ENCODE results near the gene AAMDC. TPM values are rescaled to one million over a fixed set of nuclear protein-coding genes. Genes with fewer than 3 reads are reported as not detected.
A peak's percentile ranks its signal among the peaks of the same experiment; 100 is the strongest.

The AAMDC gene
- total and polyA plus RNA-seq, 2 of the 13 experiments (the other 11 are each of a cell fraction or from before 2014, with no cell fraction given) = 18.1 to 35.6 TPM

DNA sequence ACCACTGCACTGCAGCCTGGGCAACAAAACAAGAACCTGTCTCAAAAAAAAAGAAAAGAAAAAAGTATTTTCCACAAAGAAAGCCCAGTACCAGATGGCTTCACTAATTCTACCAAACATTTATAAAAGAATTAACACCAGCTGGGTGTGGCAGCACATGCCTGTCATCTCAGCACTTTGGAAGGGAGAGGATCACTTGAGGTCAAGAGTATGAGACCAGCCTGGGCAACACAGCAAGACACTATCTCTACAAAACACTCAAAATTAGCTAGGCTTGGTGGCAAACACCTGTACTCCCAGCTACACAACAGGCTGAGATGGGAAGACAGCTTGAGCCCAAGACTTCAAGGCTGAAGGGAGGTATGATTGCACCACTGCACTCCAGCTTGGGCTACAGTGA lies 20.5 kb upstream of the AAMDC start:
- no TSS peak for BruUV-seq (replicated peaks)
- FAIRE-seq (no peak), ATAC-seq (no peak), DNase-seq (ENCODE audit: low spot score) (no peak)
- in situ Hi-C loops (cut with HindIII; ENCODE audit: extremely low pct_ligation_motif_present, low pct_unique_long_range_greater_than_20kb) = no loop called here
- TF ChIP-seq ZNF121 (CRISPR knock-in tag; IDR thresholded peaks at IDR 0.05) (peak; percentile 76), EEA1 (CRISPR knock-in tag; IDR thresholded peaks at IDR 0.05; ENCODE audit: borderline replicate concordance) (no peak)
- Histone ChIP-seq H3K4me3 (replicated peaks in 1 of 3; ENCODE audit: insufficient read depth in 1 of 3, low read depth in 2 of 3, low read length in 3 of 3) (no peak overlapping the region), H2AFZ (ENCODE audit: low read length) (no peak overlapping the region), H3K4me2 (ENCODE audit: low read depth, low read length) (no peak overlapping the region), H4K20me1 (ENCODE audit: insufficient read depth, low read length) (peaks cover 17% of the 10 kb centered on the region; the same call in 1 of the 2 replicates), H3K4me1 (ENCODE audit: insufficient read depth, low read length) (peaks cover 28% of the 10 kb centered on the region), H3K27ac (ENCODE audit: extremely low read length, insufficient read depth, low read length) (no peak overlapping the region), H3K9ac (ENCODE audit: insufficient read depth, low read depth, low read length) (no peak overlapping the region), H3K9me3 (ENCODE audit: low read length) (no peaks in the 10 kb centered on the region), H3K79me2 (ENCODE audit: insufficient read depth, low read length) (peaks cover 79% of the 10 kb centered on the region), H3K36me3 (replicated peaks in 1 of 2; ENCODE audit: control insufficient read depth in 1 of 2, insufficient read depth in 2 of 2, low read length in 2 of 2) (no peaks in the 10 kb centered on the region), H3K27me3 (ENCODE audit: control insufficient read depth in 1 of 2, insufficient read depth in 2 of 2, low read length in 2 of 2) (no peaks in the 10 kb centered on the region)
- intact Hi-C loops (cut with micrococcal nuclease; ENCODE audit: unreplicated experiment) = no loop called here
- ChIA-PET POLR2A (no interaction called here), CTCF (ENCODE audit: low intra/inter-chr PET ratio, low total read pairs) (no interaction called here)

DNA sequence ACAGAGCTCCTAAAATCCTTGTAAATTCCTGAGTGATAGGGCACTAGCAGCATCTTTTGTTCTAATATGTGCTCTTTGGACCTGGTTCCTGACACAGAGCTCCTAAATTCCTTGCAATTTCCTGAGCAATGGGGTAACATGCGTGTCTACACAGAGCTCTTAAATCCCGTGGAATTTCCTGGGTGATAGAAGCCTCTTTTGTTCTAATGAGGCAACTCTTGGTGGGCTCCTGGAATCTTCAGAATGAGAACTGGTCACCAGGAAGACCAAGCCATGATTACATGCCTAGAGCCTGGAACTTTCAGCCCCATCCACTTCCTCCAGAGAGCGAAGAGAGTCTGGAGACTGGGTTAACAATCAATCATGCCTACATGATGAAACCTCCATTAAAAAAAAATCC lies 19.5 kb upstream of the AAMDC start:
- H3K27ac ChIP-seq (ENCODE audit: extremely low read length, insufficient read depth, low read length) = peak overlapping the region; percentile 24
- H3K9me3 ChIP-seq (ENCODE audit: low read length) = no peaks in the 10 kb centered on the region
- 51% methylated on average over 3 of the region's 3 CpGs for WGBS (ENCODE audit: low lambda C conversion rate)
- no peaks in the 10 kb centered on the region for H3K36me3 ChIP-seq (replicated peaks in 1 of 2; ENCODE audit: control insufficient read depth in 1 of 2, insufficient read depth in 2 of 2, low read length in 2 of 2)
- H3K4me2 ChIP-seq (ENCODE audit: low read depth, low read length) = no peak overlapping the region
- no peak for TF ChIP-seq ZNF205 (CRISPR knock-in tag; IDR thresholded peaks at IDR 0.05)
- no peak for TF ChIP-seq SOX13 (IDR thresholded peaks at IDR 0.05)
- TF ChIP-seq SOX13 (CRISPR knock-in tag; conservative IDR thresholded peaks at IDR 0.05 in 1 of 2, IDR thresholded peaks at IDR 0.05 in 1 of 2) = peak in 1 of 2 experiments; percentile 33; a peak in 1 of 4 replicates
- peak; percentile 16 for TF ChIP-seq TEAD3 (CRISPR knock-in tag; optimal IDR thresholded peaks at IDR 0.05; ENCODE audit: borderline replicate concordance)
- no peaks in the 10 kb centered on the region for H3K27me3 ChIP-seq (ENCODE audit: control insufficient read depth in 1 of 2, insufficient read depth in 2 of 2, low read length in 2 of 2)
- H3K79me2 ChIP-seq (ENCODE audit: insufficient read depth, low read length) = peaks cover 80% of the 10 kb centered on the region
- intact Hi-C loops (cut with micrococcal nuclease; ENCODE audit: unreplicated experiment) (no loop called here), in situ Hi-C loops (cut with HindIII; ENCODE audit: extremely low pct_ligation_motif_present, low pct_unique_long_range_greater_than_20kb) (no loop called here)
- no TSS peak for BruUV-seq (replicated peaks)
- no peak for FAIRE-seq
- H3K4me3 ChIP-seq (replicated peaks in 1 of 3; ENCODE audit: insufficient read depth in 1 of 3, low read depth in 2 of 3, low read length in 3 of 3) = no peak overlapping the region
- POLR2A ChIA-PET = no interaction called here
- DNase-seq (ENCODE audit: low spot score) = peak; percentile 66
- peaks cover 27% of the 10 kb centered on the region for H3K4me1 ChIP-seq (ENCODE audit: insufficient read depth, low read length)
- no peak overlapping the region for H2AFZ ChIP-seq (ENCODE audit: low read length)
- ATAC-seq = peak; percentile 24; the same call in 1 of the 3 replicates
- no peak overlapping the region for H3K9ac ChIP-seq (ENCODE audit: insufficient read depth, low read depth, low read length)
- H4K20me1 ChIP-seq (ENCODE audit: insufficient read depth, low read length) = peaks cover 22% of the 10 kb centered on the region; the same call in 1 of the 2 replicates
- CTCF ChIA-PET (ENCODE audit: low intra/inter-chr PET ratio, low total read pairs) = no interaction called here
